Activated CD8-positive, alpha-beta T cell treated with anti-CD3 and anti-CD28 coated beads, Interleukin-2, amount 10 ng/mL, durations not matched to agents 7 days and 5 days (primary cell): ENCODE measurements around the gene TNFRSF17. TPM values are rescaled to one million over a fixed set of nuclear protein-coding genes. Genes with fewer than 3 reads are reported as not detected.
"Not testable (repeated sequence)": the region's sequence is repeated elsewhere in the genome, so short reads cannot be mapped to it uniquely, and the experiment has no call there.

ENCODE experiments used
- ATAC-seq: fragments of 150-1000 bp; cut with Tn5 transposase; one replicate; pipeline ENCODE4 v1.10.0; 2021; ENCODE audit warnings: moderate library complexity
- CTCF ChIA-PET: fragments of 350-600 bp; sonication (Branson Sonifier 250); formaldehyde crosslinking; loops from one replicate; lab custom pipeline; 2021; ENCODE audit warnings: antibody characterized with exemption; lab: Charles Lee
- POLR2A ChIA-PET: fragments of 350-600 bp; sonication (Branson Sonifier 250); formaldehyde crosslinking; loops from one replicate; lab custom pipeline; 2021; ENCODE audit warnings: antibody characterized with exemption; lab: Charles Lee
- DNase-seq: peaks from one replicate; pipeline ENCODE4 v3.0.0-alpha.2; 2020
- H3K27ac Mint-ChIP-seq: one replicate; pipeline ENCODE4 v1.8.0; 2021; ENCODE audit warnings: mild to moderate bottlenecking, mixed read lengths
- H3K27me3 Mint-ChIP-seq: one replicate; pipeline ENCODE4 v1.8.0; 2021; ENCODE audit warnings: low read depth, mixed read lengths
- H3K36me3 Mint-ChIP-seq: one replicate; pipeline ENCODE4 v1.8.0; 2021; ENCODE audit warnings: low read depth, mixed read lengths
- H3K4me1 Mint-ChIP-seq: one replicate; pipeline ENCODE4 v1.8.0; 2021; ENCODE audit warnings: low read depth, mixed read lengths
- H3K4me3 Mint-ChIP-seq: one replicate; pipeline ENCODE4 v1.8.0; 2021; ENCODE audit warnings: mild to moderate bottlenecking, mixed read lengths
- H3K9me3 Mint-ChIP-seq: one replicate; pipeline ENCODE4 v1.8.0; 2022; ENCODE audit warnings: mixed read lengths; ENCODE audit not compliant: insufficient read depth
- total RNA-seq, 2 experiments: library from RNA; stranded (reverse); gene quantifications; one replicate each; pipeline ENCODE4 v1.2.3, GENCODE V29; 2021

Gene TNFRSF17
- total RNA-seq, 2 experiments from 2014 or later = not detected

DNA sequence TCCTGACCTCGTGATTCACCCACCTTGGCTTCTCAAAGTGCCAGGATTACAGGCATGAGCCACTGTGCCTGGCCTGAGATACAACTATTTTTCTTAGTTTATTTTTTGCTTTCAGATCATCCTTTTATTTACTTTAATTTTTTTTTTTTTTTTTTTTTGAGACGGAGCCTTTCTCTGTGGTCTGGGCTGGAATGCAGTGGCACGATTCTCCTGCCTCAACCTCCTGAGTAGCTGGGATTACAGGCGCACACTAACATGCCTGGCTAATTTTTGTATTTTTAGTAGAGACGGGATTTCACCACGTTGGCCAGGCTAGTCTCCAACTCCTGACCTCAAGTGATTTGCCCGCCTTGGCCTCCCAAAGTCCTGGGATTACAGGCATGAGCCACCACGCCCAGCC, 11.4 kb upstream of the TNFRSF17 start:
- CTCF ChIA-PET, DNase-seq, H3K27ac Mint-ChIP-seq, POLR2A ChIA-PET, H3K36me3 Mint-ChIP-seq, H3K4me3 Mint-ChIP-seq, ATAC-seq, H3K4me1 Mint-ChIP-seq, H3K27me3 Mint-ChIP-seq, H3K9me3 Mint-ChIP-seq: not testable (repeated sequence)

DNA sequence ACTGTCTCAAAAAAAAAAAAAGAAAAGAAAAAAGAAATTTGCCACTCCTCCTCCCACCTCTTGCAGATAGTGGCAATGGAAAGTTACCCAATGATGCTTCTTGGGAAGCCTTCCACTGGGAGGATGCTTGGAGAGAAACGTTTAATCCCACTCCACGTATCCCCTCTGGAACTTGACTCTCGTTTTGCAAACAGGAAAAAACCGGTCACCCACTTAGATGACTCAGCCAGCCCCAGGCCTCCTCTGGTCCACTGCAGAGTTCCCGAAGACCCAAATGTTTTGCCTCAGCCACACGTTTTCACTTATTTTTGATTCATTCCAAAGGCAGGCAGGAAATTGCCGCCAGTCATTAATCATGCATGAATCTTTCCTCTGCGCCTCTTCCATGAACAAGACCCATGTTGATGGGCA, 9.3 kb upstream of the TNFRSF17 start:
- DNase-seq (no peak), ATAC-seq (no peak)
- H3K4me1 Mint-ChIP-seq = no peaks in the 10 kb centered on the region
- ChIA-PET POLR2A (no interaction called here), CTCF (interaction anchor here (1.4 kb wide), 1 partner anchor 112 kb away, joined by 4 read pairs; no protein-coding TSS in a partner anchor)
- H3K9me3 Mint-ChIP-seq = no peaks in the 10 kb centered on the region
- no peaks in the 10 kb centered on the region for H3K27me3 Mint-ChIP-seq
- no peaks in the 10 kb centered on the region for H3K36me3 Mint-ChIP-seq
- no peak overlapping the region for H3K4me3 Mint-ChIP-seq
- H3K27ac Mint-ChIP-seq = no peak overlapping the region

DNA sequence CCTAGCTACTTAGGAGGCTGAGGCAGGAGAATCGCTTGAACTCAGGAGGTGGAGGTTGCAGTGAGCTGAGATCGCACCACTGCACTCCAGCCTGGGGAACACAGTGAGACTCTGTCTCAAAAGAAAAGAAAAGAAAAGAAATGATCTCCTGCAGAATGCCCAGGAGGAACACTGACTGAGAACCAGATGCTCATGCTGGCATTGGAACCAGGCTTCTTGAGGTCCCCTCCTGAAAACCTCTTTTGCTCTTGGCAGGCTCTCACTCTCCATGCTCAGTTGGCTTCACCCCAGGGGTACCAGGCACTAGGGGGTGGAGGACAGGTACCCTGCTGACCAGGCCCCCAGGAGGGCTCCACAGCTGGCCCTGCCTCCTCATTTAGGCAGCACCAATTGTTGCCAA, 8.5 kb upstream of the TNFRSF17 start:
- DNase-seq (no peak), ATAC-seq (no peak)
- no peak overlapping the region for H3K27ac Mint-ChIP-seq
- H3K4me3 Mint-ChIP-seq = no peak overlapping the region
- no peaks in the 10 kb centered on the region for H3K4me1 Mint-ChIP-seq
- no peaks in the 10 kb centered on the region for H3K36me3 Mint-ChIP-seq
- no peaks in the 10 kb centered on the region for H3K27me3 Mint-ChIP-seq
- no peaks in the 10 kb centered on the region for H3K9me3 Mint-ChIP-seq
- ChIA-PET CTCF (interaction anchor here (1.4 kb wide), 1 partner anchor 111 kb away, joined by 4 read pairs; no protein-coding TSS in a partner anchor), POLR2A (no interaction called here)

DNA sequence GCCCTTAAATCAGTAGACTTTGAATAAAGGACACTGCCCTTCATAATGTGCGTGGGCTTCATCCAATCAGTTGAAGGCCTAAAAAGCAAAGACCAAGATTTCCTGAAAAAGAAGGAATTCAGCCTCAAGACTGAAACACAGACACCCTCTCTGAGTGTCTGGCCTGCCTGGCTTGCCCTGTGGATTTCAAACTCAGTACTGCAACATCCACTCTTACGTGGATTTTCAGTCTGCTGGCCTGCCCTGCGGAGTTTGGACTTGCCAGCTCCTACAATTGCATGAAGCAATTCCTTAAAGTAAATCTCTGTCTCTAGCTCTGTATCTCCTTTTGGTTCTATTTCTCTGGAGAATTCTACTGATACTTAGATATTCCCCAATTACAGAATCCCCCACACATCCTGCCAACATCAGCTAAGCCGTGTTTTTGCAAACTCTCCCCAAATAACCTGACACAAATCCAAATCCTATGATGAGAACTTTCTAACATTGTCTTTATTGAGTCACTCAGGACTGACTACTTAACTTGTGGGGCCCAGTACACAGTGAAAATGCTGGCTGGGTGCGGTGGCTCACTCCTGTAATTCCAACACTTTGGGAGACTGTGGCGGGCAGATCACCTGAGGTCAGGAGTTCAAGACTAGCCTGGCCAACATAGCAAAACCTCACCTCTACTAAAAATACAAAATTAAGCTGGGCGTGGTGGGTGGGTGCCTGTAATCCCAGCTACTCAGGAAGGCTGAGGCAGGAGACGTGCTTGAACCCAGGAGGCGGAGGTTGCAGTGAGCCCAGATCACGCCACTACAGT, 7.2 kb upstream of the TNFRSF17 start:
- Mint-ChIP-seq H3K27me3 (no peaks in the 10 kb centered on the region), H3K4me1 (no peaks in the 10 kb centered on the region), H3K27ac (no peak overlapping the region), H3K9me3 (no peaks in the 10 kb centered on the region), H3K36me3 (no peaks in the 10 kb centered on the region), H3K4me3 (no peak overlapping the region)
- no peak for ATAC-seq
- POLR2A ChIA-PET = interaction anchor here (0.7 kb wide), 1 partner anchor 303 kb away, joined by 3 read pairs; no protein-coding TSS in a partner anchor
- no peak for DNase-seq
- CTCF ChIA-PET = interaction anchor here (1.6 kb wide), 1 partner anchor 110 kb away, joined by 5 read pairs; no protein-coding TSS in a partner anchor

DNA sequence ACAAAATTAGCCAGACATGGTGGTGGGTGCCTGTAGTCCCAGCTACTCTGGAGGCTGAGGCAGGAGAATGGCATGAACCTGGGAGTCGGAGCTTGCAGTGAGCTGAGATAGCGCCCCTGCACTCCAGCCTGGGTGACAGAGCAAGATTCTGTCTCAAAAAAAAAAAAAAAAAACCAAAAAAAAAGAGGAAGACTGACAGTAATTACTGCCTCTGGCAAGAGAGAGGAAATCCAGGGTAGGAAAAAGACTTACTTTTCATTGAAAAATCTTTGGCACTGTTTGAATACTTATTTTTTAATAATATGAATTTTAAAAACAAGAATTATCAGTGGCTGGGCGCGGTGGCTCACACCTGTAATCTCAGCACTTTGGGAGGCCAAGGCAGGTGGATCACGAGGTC, 2.6 kb upstream of the TNFRSF17 start:
- ATAC-seq, H3K27ac Mint-ChIP-seq, POLR2A ChIA-PET, DNase-seq, CTCF ChIA-PET, H3K36me3 Mint-ChIP-seq, H3K27me3 Mint-ChIP-seq, H3K4me1 Mint-ChIP-seq, H3K4me3 Mint-ChIP-seq, H3K9me3 Mint-ChIP-seq: not testable (repeated sequence)

DNA sequence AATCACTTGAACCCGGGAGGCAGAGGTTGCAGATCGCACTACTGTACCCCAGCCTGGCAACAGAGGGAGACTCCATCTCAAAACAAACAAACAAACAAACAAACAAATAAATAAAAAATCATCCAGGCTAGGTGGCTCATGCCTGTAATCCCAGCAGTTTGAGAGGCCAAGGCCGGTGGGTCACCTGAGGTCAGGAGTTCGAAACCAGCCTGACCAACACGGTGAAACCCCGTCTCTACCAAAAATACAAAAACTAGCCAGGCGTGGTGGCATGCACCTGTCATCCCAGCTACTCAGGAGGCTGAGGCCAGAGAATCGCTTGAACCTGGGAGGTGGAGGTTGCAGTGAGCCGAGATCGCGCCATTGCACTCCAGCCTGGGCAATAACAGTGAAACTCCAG, 2.0 kb upstream of the TNFRSF17 start:
- H3K36me3 Mint-ChIP-seq, H3K4me3 Mint-ChIP-seq, H3K27ac Mint-ChIP-seq, H3K4me1 Mint-ChIP-seq, ATAC-seq, POLR2A ChIA-PET, DNase-seq, H3K27me3 Mint-ChIP-seq, H3K9me3 Mint-ChIP-seq: not testable (repeated sequence)
- CTCF ChIA-PET = interaction anchor here (2.1 kb wide), 1 partner anchor 105 kb away, joined by 10 read pairs; no protein-coding TSS in a partner anchor

DNA sequence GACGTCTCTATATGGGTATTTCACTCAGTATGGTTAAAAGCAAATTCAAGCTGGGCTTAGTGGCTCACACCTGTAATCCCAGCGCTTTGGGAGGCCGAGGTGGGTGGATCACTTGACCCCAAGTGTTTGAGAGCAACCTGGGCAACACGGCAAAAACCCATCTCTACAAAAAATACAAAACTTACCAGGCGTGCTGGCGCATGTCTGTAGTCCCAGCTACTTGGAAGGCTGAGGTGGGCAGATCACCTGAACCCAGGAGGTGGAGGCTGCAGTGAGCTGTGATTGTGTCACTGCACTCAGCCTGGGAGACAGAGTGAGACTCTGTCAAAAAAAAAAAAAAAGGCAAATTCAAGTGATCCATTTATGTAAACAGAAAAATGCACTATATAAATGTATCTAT, 1.3 kb upstream of the TNFRSF17 start:
- Mint-ChIP-seq H3K36me3 (no peaks in the 10 kb centered on the region), H3K4me3 (no peak overlapping the region), H3K9me3 (no peaks in the 10 kb centered on the region), H3K27me3 (peaks cover 3% of the 10 kb centered on the region), H3K4me1 (no peaks in the 10 kb centered on the region), H3K27ac (no peak overlapping the region)
- DNase-seq (no peak), ATAC-seq (no peak)
- ChIA-PET POLR2A (interaction anchor here (1.5 kb wide), 1 partner anchor 100 kb away, joined by 3 read pairs; no protein-coding TSS in a partner anchor), CTCF (interaction anchor here (2.1 kb wide), 1 partner anchor 104 kb away, joined by 10 read pairs; no protein-coding TSS in a partner anchor)

DNA sequence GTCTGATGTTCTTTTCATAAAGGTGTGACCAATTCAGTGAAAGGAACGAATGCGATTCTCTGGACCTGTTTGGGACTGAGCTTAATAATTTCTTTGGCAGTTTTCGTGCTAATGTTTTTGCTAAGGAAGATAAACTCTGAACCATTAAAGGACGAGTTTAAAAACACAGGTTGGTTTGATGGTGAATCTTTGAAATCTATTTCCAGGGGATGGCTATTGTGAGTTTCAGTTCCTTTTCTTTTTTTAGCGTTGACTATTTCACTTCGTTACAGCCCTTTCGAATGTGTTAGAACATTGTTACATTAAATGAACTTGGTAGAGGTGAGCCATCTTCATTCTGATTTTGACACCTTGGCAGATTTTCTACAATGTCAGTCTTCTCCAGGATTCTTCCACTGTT, 1.2 kb downstream of the TNFRSF17 start:
- Mint-ChIP-seq H3K4me3 (no peak overlapping the region), H3K27me3 (peaks cover 3% of the 10 kb centered on the region), H3K27ac (no peak overlapping the region), H3K9me3 (no peaks in the 10 kb centered on the region), H3K36me3 (no peaks in the 10 kb centered on the region), H3K4me1 (no peaks in the 10 kb centered on the region)
- ATAC-seq (no peak), DNase-seq (no peak)
- ChIA-PET CTCF (no interaction called here), POLR2A (no interaction called here)

DNA sequence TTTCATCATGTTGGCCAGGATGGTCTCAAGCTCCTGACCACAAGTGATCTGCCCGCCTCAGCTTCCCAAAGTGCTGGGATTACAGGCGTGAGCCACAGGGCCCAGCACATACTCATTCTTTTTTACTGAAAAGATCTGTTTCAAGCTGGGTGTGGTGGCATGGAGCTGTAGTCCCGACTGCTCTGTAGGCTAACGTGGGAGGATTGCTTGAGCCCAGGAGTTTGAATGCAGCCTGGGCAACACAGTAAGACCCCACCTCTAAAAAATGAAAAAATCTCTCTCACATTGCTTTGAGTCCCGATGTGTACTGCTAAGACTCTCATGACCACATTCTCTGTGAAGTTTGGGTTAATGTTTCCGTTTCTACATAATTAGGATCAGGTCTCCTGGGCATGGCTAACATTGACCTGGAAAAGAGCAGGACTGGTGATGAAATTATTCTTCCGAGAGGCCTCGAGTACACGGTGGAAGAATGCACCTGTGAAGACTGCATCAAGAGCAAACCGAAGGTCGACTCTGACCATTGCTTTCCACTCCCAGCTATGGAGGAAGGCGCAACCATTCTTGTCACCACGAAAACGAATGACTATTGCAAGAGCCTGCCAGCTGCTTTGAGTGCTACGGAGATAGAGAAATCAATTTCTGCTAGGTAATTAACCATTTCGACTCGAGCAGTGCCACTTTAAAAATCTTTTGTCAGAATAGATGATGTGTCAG, 2.3 kb downstream of the TNFRSF17 start:
- POLR2A ChIA-PET = no interaction called here
- no peaks in the 10 kb centered on the region for H3K9me3 Mint-ChIP-seq
- no peaks in the 10 kb centered on the region for H3K36me3 Mint-ChIP-seq
- H3K27me3 Mint-ChIP-seq = peaks cover 3% of the 10 kb centered on the region
- no peaks in the 10 kb centered on the region for H3K4me1 Mint-ChIP-seq
- DNase-seq (no peak), ATAC-seq (no peak)
- H3K4me3 Mint-ChIP-seq = no peak overlapping the region
- CTCF ChIA-PET = interaction anchor here (1.4 kb wide), 1 partner anchor 11 kb away, joined by 3 read pairs; no protein-coding TSS in a partner anchor
- H3K27ac Mint-ChIP-seq = no peak overlapping the region

DNA sequence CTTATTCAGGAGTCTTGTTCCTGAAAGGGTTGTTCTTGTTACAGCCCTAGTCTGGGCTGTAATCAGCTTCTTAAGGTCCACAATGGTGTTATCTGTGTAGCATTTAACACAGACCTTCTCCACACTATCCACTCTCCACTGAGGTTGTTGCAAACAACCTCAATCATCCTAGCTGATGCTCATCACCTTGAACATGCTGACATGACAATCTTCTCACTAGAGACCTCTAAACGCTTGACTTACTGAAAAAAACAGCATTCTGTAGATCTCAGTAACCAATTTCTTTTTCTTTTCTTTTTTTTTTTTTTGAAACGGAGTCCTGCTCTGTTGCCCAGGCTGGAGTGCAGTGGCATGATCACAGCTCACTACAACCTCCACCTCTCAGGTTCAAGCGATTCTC, 3.6 kb downstream of the TNFRSF17 start:
- no peaks in the 10 kb centered on the region for H3K9me3 Mint-ChIP-seq
- ChIA-PET CTCF (interaction anchor here (1.2 to 1.4 kb wide), 2 partner anchors 10 to 99 kb away, joined by 3 to 6 read pairs; no protein-coding TSS in a partner anchor), POLR2A (no interaction called here)
- no peak overlapping the region for H3K27ac Mint-ChIP-seq
- H3K4me1 Mint-ChIP-seq = no peaks in the 10 kb centered on the region
- no peak for DNase-seq
- ATAC-seq = no peak
- H3K27me3 Mint-ChIP-seq = peaks cover 3% of the 10 kb centered on the region
- no peaks in the 10 kb centered on the region for H3K36me3 Mint-ChIP-seq
- no peak overlapping the region for H3K4me3 Mint-ChIP-seq

DNA sequence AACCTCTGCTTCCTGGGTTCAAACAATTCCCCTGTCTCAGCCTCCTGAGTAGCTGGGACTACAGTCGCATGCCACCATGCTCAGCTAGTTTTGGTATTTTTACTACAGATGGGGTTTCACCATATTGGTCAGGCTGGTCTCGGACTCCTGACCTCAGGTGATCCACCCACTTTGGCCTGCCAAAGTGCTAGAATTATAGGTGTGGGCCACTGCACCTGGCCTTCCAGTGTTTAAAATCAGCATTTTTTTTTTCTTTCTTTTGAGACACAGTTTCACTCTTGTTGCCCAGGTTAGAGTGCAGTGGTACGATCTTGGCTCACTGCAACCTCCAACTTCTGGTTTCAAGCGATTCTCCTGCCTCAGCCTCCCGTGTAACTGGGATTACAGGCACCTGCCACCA, 5.3 kb downstream of the TNFRSF17 start:
- ATAC-seq, POLR2A ChIA-PET, H3K27me3 Mint-ChIP-seq, H3K36me3 Mint-ChIP-seq, DNase-seq, H3K4me1 Mint-ChIP-seq, H3K27ac Mint-ChIP-seq, H3K9me3 Mint-ChIP-seq, H3K4me3 Mint-ChIP-seq: not testable (repeated sequence)
- CTCF ChIA-PET = interaction anchor here (0.6 kb wide), 1 partner anchor 81 kb away, joined by 3 read pairs; no protein-coding TSS in a partner anchor

DNA sequence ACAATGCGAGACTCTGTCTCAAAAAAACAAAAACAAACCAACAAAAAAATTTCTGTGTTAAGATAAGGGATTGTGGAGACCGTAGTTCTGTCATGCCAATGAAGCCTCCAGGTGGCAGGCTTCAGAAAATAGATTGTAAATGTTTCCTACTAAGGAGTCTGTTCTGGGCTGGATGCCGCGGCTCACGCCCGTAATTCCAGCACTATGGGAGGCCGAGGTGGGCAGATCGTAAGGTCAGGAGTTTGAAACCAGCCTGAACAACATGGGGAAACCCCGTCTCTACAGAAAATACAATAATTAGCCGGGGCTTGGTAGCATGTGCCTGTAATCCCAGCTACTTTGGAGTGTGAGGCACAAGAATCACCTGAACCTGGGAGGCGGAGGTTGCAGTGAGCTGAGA, 7.1 kb downstream of the TNFRSF17 start:
- Mint-ChIP-seq H3K27ac (no peak overlapping the region), H3K36me3 (no peaks in the 10 kb centered on the region), H3K4me1 (peaks cover 15% of the 10 kb centered on the region), H3K4me3 (no peak overlapping the region), H3K9me3 (no peaks in the 10 kb centered on the region), H3K27me3 (no peaks in the 10 kb centered on the region)
- DNase-seq (no peak), ATAC-seq (no peak)
- ChIA-PET POLR2A (no interaction called here), CTCF (interaction anchor here (0.6 to 2.4 kb wide), 2 partner anchors 96 to 467 kb away, joined by 3 to 10 read pairs; no protein-coding TSS in a partner anchor)
